GM19043 (cell line): Measurements from ENCODE around the gene CNDP1.

Experiments used
- ATAC-seq: cut with Tn5 transposase; IDR thresholded peaks from one replicate; pipeline ENCODE4 v1.9.1; 2021; ENCODE audit warnings: low read depth; ENCODE audit not compliant: unreplicated experiment

Gene CNDP1

DNA sequence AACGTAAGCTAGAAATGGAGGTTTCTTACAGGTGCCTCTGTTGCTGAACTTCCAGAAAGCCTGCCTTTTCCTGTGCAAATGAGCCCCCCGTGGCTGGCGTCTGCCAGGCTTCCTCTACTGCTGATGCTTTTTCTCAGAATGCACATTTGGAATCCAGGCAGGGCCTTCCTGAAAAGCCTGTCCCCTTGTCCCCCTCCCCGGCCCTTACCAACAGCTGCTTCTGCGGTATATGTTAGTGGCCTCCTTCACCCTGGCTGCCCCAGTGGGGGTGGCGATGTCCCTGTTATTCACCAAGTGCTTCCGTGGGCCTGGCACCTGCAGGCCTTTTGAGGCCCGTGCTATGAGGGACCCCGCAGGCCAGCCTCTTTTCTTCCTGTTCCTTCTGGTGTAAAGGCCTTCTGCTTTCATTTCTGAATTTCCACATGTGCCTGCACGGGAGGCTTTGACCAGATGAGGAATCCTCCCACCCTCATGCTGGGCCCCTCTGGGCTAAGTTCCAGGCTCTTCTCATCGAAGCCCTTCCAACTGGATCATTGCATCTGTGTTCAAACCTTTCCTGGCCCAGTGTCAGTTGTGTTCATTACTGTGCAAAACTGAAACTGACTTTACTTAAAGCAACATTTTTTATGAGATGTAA is 27.7 kb upstream of the CNDP1 start:
- ATAC-seq: no peak

DNA sequence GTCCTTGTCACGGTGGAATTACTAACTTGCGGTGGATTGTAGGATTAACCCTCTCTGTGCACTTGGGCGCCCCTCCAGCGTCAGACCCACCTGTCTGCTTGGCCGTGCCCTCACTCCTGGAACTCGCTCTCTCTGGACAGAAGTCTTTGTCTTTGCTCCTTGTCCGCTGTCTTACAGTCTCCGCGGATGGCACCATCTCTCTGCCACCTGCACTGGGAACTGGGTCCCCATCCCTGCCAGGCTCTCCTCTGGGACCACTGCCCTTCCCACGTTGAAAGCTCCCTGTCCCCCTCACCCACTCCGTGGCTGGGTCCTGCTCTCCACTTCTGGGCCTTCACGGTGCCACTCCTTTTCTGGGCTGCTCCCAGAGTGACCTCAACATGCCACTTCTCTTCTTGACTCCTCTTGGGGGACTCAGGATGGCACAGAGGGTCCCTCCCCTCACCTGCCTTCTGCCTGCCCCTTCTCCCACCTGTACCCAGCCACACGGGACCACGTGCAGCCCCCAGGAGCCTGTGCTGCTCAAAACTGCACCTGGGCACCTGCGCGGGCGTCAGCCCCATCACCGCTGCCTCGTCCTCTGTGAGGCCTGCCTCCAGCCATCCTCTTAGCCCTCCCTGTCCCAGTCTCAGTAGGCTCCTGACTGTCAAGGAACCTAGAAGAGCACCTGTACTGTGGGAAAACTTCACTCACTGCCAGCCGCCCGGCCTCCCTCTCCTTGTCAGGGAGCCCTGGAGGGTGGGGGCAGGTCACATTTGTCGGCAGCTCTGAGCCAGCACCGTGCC is 27.0 kb upstream of the CNDP1 start:
- ATAC-seq: no peak

- no peak for ATAC-seq
Measured at GRCh38 chr18:74507927-74508326, 26.4 kb upstream of the CNDP1 start.

DNA sequence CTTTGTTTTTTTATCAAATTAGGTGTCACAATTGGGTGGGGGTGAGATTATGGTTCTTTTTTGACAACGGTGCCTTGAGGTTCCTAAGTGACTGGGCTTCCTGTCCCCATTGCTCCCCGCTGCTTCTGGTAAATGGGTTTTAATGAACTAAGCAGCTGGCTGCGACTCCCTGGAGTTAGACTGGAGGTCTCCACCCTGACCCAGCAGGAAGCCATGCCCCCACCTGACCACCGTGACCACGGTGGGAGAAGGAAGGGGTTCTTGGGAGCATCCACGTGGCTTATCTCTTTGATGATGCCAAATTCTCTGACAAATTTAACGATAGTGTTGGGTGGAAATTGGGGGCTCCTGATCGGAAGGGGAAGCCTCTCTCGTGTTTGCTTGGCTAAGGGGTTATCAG is 25.9 kb upstream of the CNDP1 start:
- no peak for ATAC-seq

- no peak for ATAC-seq
Measured at GRCh38 chr18:74508821-74509225, 25.5 kb upstream of the CNDP1 start.

GRCh38 chr18:74509856-74510769 is 24.2 kb upstream of the CNDP1 start:
- no peak for ATAC-seq

DNA sequence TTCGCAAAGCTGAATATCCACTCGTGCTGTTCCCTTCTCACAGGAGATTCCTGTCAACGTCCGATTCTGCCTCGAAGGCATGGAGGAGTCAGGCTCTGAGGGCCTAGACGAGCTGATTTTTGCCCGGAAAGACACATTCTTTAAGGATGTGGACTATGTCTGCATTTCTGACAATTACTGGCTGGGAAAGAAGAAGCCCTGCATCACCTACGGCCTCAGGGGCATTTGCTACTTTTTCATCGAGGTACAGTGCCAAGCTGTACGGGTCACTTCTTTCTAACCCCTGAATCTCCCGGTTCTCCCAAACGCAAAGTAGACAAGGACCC is 23.6 kb upstream of the CNDP1 start:
- no peak for ATAC-seq

GRCh38 chr18:74511823-74512222 is 22.5 kb upstream of the CNDP1 start:
- no peak for ATAC-seq

- no peak for ATAC-seq
Measured at GRCh38 chr18:74512321-74513053, 21.8 kb upstream of the CNDP1 start.

- ATAC-seq: no peak
Measured at GRCh38 chr18:74513149-74513882, 21.0 kb upstream of the CNDP1 start.

- ATAC-seq: no peak
Measured at GRCh38 chr18:74513883-74514205, 20.5 kb upstream of the CNDP1 start.

DNA sequence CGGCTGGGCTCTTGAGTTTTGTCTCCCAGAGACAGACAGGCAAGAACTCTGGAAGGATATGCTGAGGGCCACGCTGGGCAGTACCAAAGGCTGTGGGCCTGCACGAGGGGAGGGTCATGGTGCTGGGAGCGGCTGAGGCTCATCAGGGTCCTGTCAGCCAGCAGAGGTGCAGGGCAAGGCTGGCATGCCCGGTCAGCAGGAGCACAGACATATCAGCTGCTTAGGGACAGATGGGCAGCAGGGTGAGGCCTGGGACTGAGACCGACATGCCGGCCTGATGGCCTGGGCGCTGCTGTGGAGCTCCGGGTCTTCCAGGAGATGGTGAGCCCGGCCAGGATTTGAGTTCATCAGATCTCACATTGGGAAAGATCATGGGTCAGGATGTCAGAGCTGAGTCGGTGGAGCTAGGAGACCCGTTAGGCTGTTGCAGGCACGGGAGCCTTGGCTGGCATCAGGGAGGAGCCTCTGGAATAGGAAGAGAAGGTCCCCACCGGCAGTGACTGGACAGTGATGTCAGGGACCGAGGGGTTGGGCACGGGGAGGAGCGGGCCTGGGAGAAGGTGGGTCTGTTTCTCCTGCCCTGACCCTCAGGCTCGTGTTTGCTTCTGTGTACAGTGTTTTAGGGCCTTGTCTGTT is 19.3 kb upstream of the CNDP1 start:
- ATAC-seq: no peak

DNA sequence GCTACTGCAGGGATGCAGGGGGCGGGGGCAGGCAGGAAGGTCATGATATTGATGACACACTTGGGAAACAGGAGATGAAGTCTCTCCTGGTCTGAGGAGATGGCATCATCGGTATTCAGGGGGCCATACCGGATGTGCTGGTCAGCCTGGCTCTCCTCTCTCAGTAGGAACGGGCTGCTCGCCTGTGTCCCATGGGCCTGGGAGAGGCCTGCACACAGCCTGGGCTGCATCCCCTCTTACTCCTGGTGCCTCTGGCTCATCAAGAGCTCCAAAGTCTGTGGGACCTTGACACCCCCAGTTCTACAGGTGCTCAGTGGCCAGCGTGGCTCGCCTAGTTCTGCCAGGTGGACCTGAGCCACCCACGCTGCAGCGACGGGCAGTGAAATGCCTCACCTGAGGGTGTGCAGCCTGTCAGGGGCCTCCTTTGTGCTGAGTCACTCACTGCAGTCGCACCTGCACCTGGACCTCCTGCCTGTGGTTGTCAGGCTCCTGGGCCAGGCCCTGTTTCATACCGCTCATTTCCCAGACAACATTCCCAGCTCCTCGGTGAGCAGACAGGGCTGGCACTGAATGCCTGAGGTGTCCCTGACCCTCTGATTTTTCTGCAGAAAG is 18.6 kb upstream of the CNDP1 start:
- no peak for ATAC-seq

GRCh38 chr18:74516271-74517235 is 17.7 kb upstream of the CNDP1 start:
- no peak for ATAC-seq

- ATAC-seq: no peak
Measured at GRCh38 chr18:74517236-74517630, 17.1 kb upstream of the CNDP1 start.

DNA sequence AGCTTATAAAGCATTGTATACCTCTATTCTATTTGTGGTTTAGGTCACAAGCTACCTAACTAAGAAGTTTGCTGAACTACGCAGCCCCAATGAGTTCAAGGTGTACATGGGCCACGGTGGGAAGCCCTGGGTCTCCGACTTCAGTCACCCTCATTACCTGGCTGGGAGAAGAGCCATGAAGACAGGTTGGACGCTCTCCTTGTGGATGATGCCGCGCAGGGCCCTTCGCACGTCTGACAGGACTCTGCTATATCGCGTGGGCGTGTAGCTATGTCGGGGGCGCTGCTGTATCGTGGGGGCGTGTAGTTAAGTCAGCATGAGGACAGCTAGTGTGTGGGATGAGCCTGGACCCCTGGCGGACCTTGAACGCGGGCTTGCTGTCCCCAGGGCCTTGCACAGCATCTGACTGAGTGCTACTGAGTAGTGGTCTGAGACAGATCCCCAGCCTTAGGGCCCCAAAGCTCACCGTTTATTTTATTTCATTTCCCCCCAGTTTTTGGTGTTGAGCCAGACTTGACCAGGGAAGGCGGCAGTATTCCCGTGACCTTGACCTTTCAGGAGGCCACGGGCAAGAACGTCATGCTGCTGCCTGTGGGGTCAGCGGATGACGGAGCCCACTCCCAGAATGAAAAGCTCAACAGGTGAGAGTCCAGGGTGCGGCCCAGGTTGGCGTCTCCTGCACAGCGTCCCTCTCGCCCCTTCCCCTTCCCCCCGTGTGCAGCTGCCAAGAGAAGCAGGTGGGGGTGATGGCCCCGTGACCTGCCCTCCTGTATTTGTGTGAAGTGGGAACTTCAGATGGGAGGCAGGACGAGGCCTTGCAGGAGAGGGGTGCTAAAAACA is 15.6 kb upstream of the CNDP1 start:
- no peak for ATAC-seq

DNA sequence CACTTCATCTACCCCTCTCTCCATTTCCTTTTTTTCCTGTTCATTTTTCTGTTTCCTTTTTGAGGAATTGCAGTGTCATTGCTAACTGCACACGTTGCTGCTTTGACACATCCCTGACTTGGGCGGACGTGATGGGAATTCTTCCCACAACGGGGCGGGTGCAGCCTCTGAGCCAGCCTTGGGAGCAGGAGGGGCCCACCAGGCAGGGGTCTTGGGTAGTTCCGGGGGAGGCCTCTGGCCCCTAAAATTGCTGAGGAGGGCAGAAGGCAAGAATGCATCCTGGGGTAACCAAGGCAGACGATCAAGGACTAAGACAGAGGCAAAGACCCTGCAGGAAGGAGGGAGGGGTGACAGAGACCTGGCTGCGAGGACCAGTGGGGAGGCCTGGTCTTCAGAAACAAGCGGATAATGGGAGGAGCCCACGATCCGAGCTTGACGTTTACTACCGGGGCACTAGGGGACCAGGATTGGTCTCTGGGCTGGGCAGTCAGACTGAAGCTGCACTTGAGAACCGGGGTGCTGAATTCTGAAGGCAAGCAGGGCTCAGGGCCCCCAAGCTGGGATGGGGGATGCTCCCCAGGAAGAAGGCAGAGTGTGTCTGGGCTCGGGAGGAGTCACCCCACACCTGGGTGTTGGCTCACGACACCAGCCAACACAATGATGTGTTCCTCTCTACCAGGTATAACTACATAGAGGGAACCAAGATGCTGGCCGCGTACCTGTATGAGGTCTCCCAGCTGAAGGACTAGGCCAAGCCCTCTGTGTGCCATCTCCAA is 14.8 kb upstream of the CNDP1 start:
- ATAC-seq: no peak
